Hematopoietic multipotent progenitor cell (in vitro differentiated cells): Measurements from ENCODE around the gene GIPR. TPM values are rescaled to one million over a fixed set of nuclear protein-coding genes. Genes with fewer than 3 reads are reported as not detected.
"Not testable (repeated sequence)": the region's sequence is repeated elsewhere in the genome, so short reads cannot be mapped to it uniquely, and the experiment has no call there.

Experiments
- DNase-seq, 3 donors: peaks; one replicate each; pipeline ENCODE4 v3.0.0-alpha.2; 2011 to 2015; ENCODE audit warnings: low read depth in 2 of 3, low spot score in 2 of 3
- small RNA-seq: library from RNA; depleted of rRNA; stranded (forward); fragments of <200 nt; gene quantifications from one replicate; pipeline ENCODE3, GENCODE V24; 2012
- total RNA-seq: library from RNA; depleted of rRNA; stranded (reverse); fragments of >200 nt; gene quantifications from one replicate; pipeline ENCODE4 v1.2.3, GENCODE V29; 2012

GIPR gene
- total RNA-seq, 1 donor, result under 0.01 TPM

GRCh38 chr19:45728683-45729082 is 60.7 kb downstream of the GIPR start:
- DNase-seq, result not testable (repeated sequence)

- no peak for DNase-seq
These were observed 61.8 kb downstream of the GIPR start for GRCh38 chr19:45729800-45730290.

- peak; percentile 76 to 98 (median 97) for DNase-seq
These were observed 62.6 kb downstream of the GIPR start, which contains the start of gene FBXO46 for GRCh38 chr19:45730368-45731288. Gene FBXO46 (minus strand): TSS chr19:45730896. CDS start chr19:45713495, 17,401 bp downstream.

Small RNA genes lying within 50 kb of the gene (small RNA-seq; reads per million reads assigned to genes)
- gene MIR642A (0.20 reads per million), gene RN7SL836P (not detected)

Other genes with a start within 250 kb of the GIPR start
- gene ERCC1, start 244.3 kb upstream of the GIPR start, total RNA-seq, result 95.3 TPM
- 300 TPM for gene FOSB, start 200.2 kb upstream of the GIPR start, total RNA-seq
- gene RTN2, start 171.2 kb upstream of the GIPR start, total RNA-seq, result 11.8 TPM
- gene PPM1N, start 169.8 kb upstream of the GIPR start, total RNA-seq, result 1.9 TPM
- 116 TPM for gene VASP, start 160.7 kb upstream of the GIPR start, total RNA-seq
- 5.9 TPM for gene OPA3, start 83.4 kb upstream of the GIPR start, total RNA-seq
- gene GPR4, start 66.0 kb upstream of the GIPR start, total RNA-seq, result not detected
- 34.2 TPM for gene EML2, start 28.8 kb upstream of the GIPR start, total RNA-seq
- 215 TPM for gene SNRPD2, start 23.7 kb downstream of the GIPR start, total RNA-seq
- gene QPCTL, start 24.4 kb downstream of the GIPR start, total RNA-seq, result 17.8 TPM
- gene FBXO46, start 62.7 kb downstream of the GIPR start, total RNA-seq, result 19.1 TPM
- not detected for gene MEIOSIN, start 65.2 kb downstream of the GIPR start, total RNA-seq
- gene SIX5, start 101.0 kb downstream of the GIPR start, total RNA-seq, result 1.6 TPM
- 1.1 TPM for gene DMPK, start 114.3 kb downstream of the GIPR start, total RNA-seq
- gene DMWD, start 124.6 kb downstream of the GIPR start, total RNA-seq, result 8.3 TPM
- 0.27 TPM for gene RSPH6A, start 147.1 kb downstream of the GIPR start, total RNA-seq
- 69.5 TPM for gene SYMPK, start 194.9 kb downstream of the GIPR start, total RNA-seq
- 1.6 TPM for gene FOXA3, start 196.1 kb downstream of the GIPR start, total RNA-seq
- gene IRF2BP1, start 217.9 kb downstream of the GIPR start, total RNA-seq, result 37.7 TPM
- gene MYPOP, start 234.4 kb downstream of the GIPR start, total RNA-seq, result 3.2 TPM
- not detected for gene NANOS2, start 246.6 kb downstream of the GIPR start, total RNA-seq